AG04450 (cell line): Measurements from ENCODE around the gene HMGCS1. TPM values are rescaled to one million over a fixed set of nuclear protein-coding genes. Genes with fewer than 3 reads are reported as not detected.

Experiments used
- CTCF ChIA-PET: fragments of 300-600, 350-600 bp; formaldehyde crosslinking; extraction: SDS; loops from one replicate; lab custom pipeline; 2022; ENCODE audit warnings: antibody characterized with exemption, inconsistent platforms; lab: Charles Lee
- POLR2A ChIA-PET: fragments of 350-600 bp; formaldehyde crosslinking; extraction: SDS; loops from one replicate; lab custom pipeline; 2021; ENCODE audit warnings: antibody characterized with exemption, inconsistent platforms; lab: Yijun Ruan, JAX
- DNase-seq: peaks from one replicate; pipeline ENCODE4 v3.0.0-alpha.2; 2011; ENCODE audit warnings: low read depth, low spot score
- H3K27ac ChIP-seq: one replicate; pipeline ENCODE4 v1.5.1; 2012; ENCODE audit warnings: low read depth, low read length, control low read depth
- H3K27me3 ChIP-seq: one replicate; pipeline ENCODE4 v1.6.0; 2012; ENCODE audit warnings: low read length; ENCODE audit not compliant: control insufficient read depth, insufficient read depth
- H3K4me3 ChIP-seq: 2 replicates; pipeline ENCODE4 v1.5.1; 2011; ENCODE audit warnings: mild to moderate bottlenecking, low read depth, low read length, control low read depth
- H3K9me3 ChIP-seq: 2 replicates; pipeline ENCODE4 v1.5.1; 2012; ENCODE audit warnings: low read length; ENCODE audit not compliant: control insufficient read depth, insufficient read depth
- polyA plus RNA-seq: library from polyadenylated mRNA; depleted of rRNA; stranded (reverse); fragments of >200 nt; gene quantifications from 2 replicates; pipeline ENCODE4 v1.2.3, GENCODE V29; 2011
- TF ChIP-seq, protein P1 (sequence below): IDR thresholded peaks from 2 replicates; pipeline ENCODE4 v1.5.1; 2011; ENCODE audit warnings: low read depth, low read length, control low read depth, inconsistent platforms

HMGCS1 gene
- polyA plus RNA-seq, 1 experiment: 31.1 TPM

DNA sequence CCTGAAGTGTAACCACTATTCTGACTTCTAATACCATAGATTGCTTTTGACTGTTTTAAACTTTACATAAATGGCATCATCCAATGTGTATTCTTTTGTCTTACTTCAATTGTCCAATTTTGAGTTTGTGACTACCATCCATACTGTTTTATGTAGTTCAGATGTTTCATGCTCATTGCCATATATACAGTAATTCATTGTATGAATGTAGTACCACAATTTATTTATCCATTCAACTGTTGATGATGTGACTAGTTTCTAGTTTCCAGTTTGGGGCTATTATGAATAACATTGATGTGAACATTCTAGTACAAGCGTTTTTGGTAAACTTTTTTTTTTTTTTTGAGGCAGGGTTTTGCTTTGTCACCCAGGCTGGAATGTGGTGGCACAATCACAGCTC lies 55.1 kb downstream of the HMGCS1 start:
- H3K9me3 ChIP-seq: no peaks in the 10 kb centered on the region
- H3K27ac ChIP-seq: no peak overlapping the region
- no peaks in the 10 kb centered on the region for H3K27me3 ChIP-seq
- TF ChIP-seq, protein P1, sequence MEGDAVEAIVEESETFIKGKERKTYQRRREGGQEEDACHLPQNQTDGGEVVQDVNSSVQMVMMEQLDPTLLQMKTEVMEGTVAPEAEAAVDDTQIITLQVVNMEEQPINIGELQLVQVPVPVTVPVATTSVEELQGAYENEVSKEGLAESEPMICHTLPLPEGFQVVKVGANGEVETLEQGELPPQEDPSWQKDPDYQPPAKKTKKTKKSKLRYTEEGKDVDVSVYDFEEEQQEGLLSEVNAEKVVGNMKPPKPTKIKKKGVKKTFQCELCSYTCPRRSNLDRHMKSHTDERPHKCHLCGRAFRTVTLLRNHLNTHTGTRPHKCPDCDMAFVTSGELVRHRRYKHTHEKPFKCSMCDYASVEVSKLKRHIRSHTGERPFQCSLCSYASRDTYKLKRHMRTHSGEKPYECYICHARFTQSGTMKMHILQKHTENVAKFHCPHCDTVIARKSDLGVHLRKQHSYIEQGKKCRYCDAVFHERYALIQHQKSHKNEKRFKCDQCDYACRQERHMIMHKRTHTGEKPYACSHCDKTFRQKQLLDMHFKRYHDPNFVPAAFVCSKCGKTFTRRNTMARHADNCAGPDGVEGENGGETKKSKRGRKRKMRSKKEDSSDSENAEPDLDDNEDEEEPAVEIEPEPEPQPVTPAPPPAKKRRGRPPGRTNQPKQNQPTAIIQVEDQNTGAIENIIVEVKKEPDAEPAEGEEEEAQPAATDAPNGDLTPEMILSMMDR: no peak
- no peak for DNase-seq
- H3K4me3 ChIP-seq: no peak overlapping the region
- ChIA-PET CTCF (interaction anchor here (0.6 to 0.7 kb wide), 2 partner anchors 126 to 1944 kb away, joined by 3 to 6 read pairs; no protein-coding TSS in a partner anchor), POLR2A (interaction anchor here (0.7 kb wide), 1 partner anchor 1573 kb away, joined by 4 read pairs; no protein-coding TSS in a partner anchor)

DNA sequence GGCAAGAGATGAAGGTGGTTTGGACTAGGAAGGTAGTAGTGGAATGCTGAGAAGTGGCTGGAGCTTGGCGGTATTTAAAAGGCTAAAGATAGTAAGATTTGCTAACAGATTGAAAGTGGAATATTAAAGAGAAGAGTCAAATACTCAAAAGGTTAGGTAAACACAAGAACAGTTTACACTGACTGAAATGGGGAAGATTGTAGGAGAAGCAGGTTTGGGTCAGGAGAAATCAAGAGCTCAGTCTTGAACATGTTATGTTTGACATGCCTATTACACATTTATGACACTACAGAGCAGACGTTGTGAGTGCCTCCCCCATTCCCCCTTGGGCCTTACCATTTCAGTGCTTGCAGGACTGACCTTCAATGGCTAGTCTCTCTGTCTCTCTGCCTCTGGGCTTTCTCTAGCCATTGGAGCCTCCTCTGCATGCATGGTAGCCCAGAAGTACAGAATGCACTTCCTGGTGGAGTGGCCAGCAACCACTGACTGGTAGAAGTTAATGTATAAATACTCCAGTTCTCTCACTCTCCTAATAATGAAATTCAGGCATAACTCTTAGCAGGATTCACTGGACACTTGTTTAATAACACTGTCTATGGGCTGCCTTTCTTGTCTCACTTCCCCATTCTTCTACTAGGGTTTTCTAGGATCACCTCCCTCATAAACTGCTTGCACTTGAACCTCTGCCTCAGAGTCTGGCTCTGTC lies 56.8 kb downstream of the HMGCS1 start:
- no peak overlapping the region for H3K27ac ChIP-seq
- no peaks in the 10 kb centered on the region for H3K9me3 ChIP-seq
- DNase-seq: no peak
- CTCF ChIA-PET: no interaction called here
- no peak overlapping the region for H3K4me3 ChIP-seq
- TF ChIP-seq, protein P1: no peak
- POLR2A ChIA-PET: no interaction called here
- H3K27me3 ChIP-seq: no peaks in the 10 kb centered on the region

DNA sequence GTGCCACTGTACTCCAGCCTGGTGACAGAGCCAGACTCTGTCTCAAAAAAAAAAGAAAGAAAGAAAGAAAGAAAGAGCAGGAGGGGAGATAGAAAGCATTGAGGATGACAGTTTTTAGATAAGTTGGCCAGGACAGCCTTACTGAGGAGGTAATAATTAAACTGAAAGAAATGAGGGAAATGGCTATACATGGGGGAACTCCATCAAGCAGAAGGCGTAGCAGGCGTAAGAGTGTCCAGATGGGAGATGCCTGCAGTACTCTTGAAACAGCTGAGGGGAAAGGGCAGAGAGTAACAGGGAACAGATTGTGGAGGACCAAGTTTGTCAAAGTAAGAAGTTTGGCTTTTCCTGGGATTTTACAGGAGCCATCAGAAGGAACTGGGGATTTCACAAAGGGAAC lies 57.5 kb downstream of the HMGCS1 start:
- ChIA-PET CTCF (no interaction called here), POLR2A (no interaction called here)
- Histone ChIP-seq H3K9me3 (no peaks in the 10 kb centered on the region), H3K27me3 (no peaks in the 10 kb centered on the region), H3K27ac (no peak overlapping the region), H3K4me3 (no peak overlapping the region)
- no peak for DNase-seq
- TF ChIP-seq, protein P1: no peak

DNA sequence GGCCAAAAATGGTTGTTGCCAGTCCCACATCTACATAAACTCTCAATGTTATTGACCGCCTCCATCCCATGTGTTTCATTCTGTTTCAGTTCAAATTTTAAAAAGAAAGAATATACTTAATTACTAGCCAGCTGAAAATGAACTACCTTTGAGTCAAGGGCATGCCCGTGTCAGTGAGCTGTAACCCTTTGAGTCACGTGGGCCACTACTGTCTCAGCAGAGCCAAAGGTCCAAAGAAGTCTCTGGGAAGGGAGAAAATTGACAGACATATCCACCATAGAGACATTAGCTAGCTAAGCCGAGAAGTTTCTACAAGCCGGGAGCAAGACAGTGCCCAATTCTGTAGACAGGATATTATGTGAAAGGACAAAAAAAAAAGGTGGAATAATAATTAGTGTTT lies 61.5 kb downstream of the HMGCS1 start:
- H3K27me3 ChIP-seq: no peaks in the 10 kb centered on the region
- no peak overlapping the region for H3K27ac ChIP-seq
- H3K4me3 ChIP-seq: no peak overlapping the region
- TF ChIP-seq, protein P1: no peak
- no peak for DNase-seq
- ChIA-PET CTCF (interaction anchor here (0.7 kb wide), 1 partner anchor 199 kb away, joined by 3 read pairs; no protein-coding TSS in a partner anchor), POLR2A (no interaction called here)
- no peaks in the 10 kb centered on the region for H3K9me3 ChIP-seq

DNA sequence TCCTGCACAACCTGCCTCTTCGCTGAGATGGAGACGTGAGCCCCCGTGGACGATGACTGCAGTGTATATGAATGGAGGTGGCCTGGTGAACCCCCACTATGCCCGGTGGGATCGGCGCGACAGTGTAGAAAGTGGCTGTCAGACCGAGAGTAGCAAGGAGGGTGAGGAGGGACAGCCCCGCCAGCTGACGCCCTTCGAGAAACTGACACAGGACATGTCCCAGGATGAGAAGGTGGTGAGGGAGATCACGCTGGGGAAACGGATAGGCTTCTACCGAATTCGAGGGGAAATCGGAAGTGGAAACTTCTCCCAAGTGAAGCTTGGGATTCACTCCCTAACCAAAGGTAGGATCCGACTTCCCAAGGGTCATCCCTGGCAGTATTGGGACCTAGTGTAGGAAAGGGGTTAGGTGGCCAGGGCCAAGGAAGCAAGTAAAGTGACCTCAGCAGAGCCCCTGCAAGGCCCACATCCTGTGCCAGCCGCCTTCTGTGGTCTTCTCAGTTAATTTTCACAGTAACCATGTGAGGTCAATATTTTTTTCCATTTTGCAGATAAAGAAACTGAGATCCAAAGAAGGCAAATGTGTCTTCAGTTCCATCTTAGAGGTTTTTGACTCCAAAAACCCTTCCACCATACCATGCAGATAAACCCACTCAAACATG lies 67.4 kb downstream of the HMGCS1 start:
- TF ChIP-seq, protein P1: no peak
- Histone ChIP-seq H3K27ac (no peak overlapping the region), H3K27me3 (peaks cover 6% of the 10 kb centered on the region), H3K4me3 (no peak overlapping the region), H3K9me3 (no peaks in the 10 kb centered on the region)
- ChIA-PET POLR2A (no interaction called here), CTCF (no interaction called here)
- DNase-seq: no peak
